Measurements from ENCODE around the gene AK1.

The AK1 gene

DNA sequence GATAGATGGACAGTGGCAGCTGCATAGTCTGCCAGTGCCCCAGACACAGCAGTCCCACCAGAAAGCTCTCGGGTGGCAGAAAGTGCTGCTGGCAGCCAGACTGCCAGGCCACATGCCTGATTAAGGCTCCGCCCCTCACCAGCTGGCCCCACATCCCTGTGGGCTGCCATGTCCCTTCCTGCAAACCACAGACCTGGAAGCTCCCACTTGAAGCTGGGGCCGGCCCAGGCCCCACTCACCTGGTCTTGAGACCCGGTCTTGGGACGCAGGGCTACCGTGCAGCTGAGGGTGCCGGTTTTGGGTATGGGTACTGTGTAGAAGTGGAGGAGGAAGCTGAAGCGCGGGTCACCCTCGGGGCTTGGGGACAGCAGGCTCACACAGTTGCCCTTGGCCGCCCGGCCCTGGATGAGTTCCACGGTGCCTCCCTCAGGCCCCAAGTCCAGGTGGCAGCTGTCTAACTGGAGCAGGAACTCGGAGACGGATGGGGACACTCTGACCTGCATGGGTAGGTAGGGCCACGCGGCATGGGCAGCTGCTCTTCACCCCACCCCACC is 59.5 kb downstream of the AK1 start:
- DNase-seq (ENCODE audit: extremely low read depth, low read depth), result no peak
- TF ChIP-seq, protein P1, sequence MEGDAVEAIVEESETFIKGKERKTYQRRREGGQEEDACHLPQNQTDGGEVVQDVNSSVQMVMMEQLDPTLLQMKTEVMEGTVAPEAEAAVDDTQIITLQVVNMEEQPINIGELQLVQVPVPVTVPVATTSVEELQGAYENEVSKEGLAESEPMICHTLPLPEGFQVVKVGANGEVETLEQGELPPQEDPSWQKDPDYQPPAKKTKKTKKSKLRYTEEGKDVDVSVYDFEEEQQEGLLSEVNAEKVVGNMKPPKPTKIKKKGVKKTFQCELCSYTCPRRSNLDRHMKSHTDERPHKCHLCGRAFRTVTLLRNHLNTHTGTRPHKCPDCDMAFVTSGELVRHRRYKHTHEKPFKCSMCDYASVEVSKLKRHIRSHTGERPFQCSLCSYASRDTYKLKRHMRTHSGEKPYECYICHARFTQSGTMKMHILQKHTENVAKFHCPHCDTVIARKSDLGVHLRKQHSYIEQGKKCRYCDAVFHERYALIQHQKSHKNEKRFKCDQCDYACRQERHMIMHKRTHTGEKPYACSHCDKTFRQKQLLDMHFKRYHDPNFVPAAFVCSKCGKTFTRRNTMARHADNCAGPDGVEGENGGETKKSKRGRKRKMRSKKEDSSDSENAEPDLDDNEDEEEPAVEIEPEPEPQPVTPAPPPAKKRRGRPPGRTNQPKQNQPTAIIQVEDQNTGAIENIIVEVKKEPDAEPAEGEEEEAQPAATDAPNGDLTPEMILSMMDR (IDR thresholded peaks at IDR 0.05; ENCODE audit: low read depth, low read length), result no peak

DNA sequence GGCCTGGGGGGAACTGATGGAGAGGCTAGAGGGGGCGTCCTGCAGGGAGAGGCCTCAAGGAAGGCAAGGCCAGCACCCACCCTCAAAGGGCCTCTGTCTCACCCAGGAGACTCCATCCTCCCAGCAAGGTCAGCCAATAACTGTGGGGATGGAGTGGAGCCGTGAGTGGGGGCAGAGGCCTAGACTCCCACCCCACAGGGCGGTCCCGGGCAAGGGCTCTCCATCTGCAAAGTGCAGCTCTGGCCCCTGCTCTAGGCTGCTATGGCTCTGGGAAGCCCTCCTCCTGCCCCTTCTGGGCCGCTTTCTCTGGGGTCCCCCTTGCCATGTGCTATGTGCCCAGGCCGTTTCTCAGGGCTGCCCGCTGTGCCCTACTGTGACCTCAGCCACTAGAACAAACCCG is 60.7 kb downstream of the AK1 start:
- TF ChIP-seq, protein P1 (IDR thresholded peaks at IDR 0.05; ENCODE audit: low read depth, low read length), result no peak
- no peak for DNase-seq (ENCODE audit: extremely low read depth, low read depth)
